Measurements from ENCODE around the gene SLC27A2. TPM values are rescaled to one million over a fixed set of nuclear protein-coding genes. Genes with fewer than 3 reads are reported as not detected.

The SLC27A2 gene
- total and polyA plus RNA-seq, 4 donors, result 80.2 to 504 (median 216) TPM

DNA sequence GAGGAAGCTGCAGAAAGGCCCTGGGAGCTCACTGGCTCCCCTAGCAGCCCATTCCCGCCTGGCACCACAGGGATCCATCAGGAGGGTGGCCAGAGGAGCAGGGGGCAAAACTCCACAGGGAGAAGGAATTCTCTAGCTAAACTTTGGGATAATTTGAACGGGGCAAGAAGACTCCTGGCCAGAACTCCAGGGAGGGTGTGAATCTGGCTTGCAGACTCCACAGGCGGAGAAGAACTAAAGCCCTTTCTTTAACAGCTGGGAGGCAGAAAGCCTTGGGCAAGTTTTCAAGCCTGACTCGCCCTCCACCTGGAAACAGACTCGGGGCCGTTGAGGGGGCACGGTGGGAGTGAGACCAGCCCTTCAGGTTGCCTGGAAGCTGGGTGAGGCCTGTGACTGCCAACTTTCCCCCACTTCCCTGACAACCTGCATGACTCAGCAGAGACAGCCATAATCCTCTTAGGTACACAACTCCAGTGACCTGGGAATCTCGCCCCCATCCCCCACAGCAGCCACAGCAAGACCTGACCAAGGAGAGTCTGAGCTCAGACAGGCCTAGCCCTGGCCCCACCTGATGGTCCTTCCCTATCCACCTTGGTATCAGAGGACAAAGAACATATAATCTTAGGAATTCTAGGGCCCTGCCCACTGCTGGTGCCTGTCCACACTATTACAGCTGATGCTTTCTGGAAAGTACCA lies 28.6 kb downstream of the SLC27A2 start:
- TF ChIP-seq FOXA2 (IDR thresholded peaks at IDR 0.05) (no peak), TAF1 (conservative IDR thresholded peaks at IDR 0.05) (no peak), EGR1 (IDR thresholded peaks at IDR 0.05; ENCODE audit: low read depth in 2 of 2) (no peak), GABPA (IDR thresholded peaks at IDR 0.05 in 1 of 2, conservative IDR thresholded peaks at IDR 0.05 in 1 of 2) (no peak), JUND (IDR thresholded peaks at IDR 0.05) (no peak), RAD21 (IDR thresholded peaks at IDR 0.05) (no peak), FOXA1 (IDR thresholded peaks at IDR 0.05) (no peak), NR2F2 (IDR thresholded peaks at IDR 0.05) (no peak), RXRA (IDR thresholded peaks at IDR 0.05) (no peak), SP1 (IDR thresholded peaks at IDR 0.05) (no peak), REST (IDR thresholded peaks at IDR 0.05) (no peak), HNF4A (conservative IDR thresholded peaks at IDR 0.05) (no peak), HNF4G (IDR thresholded peaks at IDR 0.05) (no peak), YY1 (IDR thresholded peaks at IDR 0.05) (no peak), ZBTB33 (IDR thresholded peaks at IDR 0.05) (no peak), MAX (IDR thresholded peaks at IDR 0.05) (no peak)
- TF ChIP-seq, protein P1, sequence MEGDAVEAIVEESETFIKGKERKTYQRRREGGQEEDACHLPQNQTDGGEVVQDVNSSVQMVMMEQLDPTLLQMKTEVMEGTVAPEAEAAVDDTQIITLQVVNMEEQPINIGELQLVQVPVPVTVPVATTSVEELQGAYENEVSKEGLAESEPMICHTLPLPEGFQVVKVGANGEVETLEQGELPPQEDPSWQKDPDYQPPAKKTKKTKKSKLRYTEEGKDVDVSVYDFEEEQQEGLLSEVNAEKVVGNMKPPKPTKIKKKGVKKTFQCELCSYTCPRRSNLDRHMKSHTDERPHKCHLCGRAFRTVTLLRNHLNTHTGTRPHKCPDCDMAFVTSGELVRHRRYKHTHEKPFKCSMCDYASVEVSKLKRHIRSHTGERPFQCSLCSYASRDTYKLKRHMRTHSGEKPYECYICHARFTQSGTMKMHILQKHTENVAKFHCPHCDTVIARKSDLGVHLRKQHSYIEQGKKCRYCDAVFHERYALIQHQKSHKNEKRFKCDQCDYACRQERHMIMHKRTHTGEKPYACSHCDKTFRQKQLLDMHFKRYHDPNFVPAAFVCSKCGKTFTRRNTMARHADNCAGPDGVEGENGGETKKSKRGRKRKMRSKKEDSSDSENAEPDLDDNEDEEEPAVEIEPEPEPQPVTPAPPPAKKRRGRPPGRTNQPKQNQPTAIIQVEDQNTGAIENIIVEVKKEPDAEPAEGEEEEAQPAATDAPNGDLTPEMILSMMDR (IDR thresholded peaks at IDR 0.05; ENCODE audit: low read depth, low read length, missing input control), result no peak
- TF ChIP-seq, protein P2, sequence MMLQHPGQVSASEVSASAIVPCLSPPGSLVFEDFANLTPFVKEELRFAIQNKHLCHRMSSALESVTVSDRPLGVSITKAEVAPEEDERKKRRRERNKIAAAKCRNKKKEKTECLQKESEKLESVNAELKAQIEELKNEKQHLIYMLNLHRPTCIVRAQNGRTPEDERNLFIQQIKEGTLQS (IDR thresholded peaks at IDR 0.05), result no peak
- Histone ChIP-seq H3K4me1 (ENCODE audit: control insufficient read depth in 4 of 4, insufficient read depth in 4 of 4, low read length in 3 of 4) (peaks cover 0 to 9% (median 0%) of the 10 kb centered on the region in 4 donors), H3K9ac (ENCODE audit: low read depth in 1 of 2, low read length in 2 of 2) (no peak overlapping the region), H3K9me3 (ENCODE audit: control insufficient read depth in 4 of 4, low read length in 3 of 4) (no peaks in the 10 kb centered on the region), H3K36me3 (ENCODE audit: control insufficient read depth in 4 of 4, insufficient read depth in 3 of 4, low read depth in 1 of 4, low read length in 3 of 4) (peaks cover 12 to 50% (median 41%) of the 10 kb centered on the region in 4 donors), H3K27ac (ENCODE audit: low read depth in 1 of 2, low read length in 2 of 2) (no peak overlapping the region), H3K27me3 (ENCODE audit: control insufficient read depth in 4 of 4, insufficient read depth in 4 of 4, low read length in 3 of 4) (no peaks in the 10 kb centered on the region), H3K4me3 (ENCODE audit: low read depth in 1 of 3, low read length in 3 of 3) (no peak overlapping the region)
- no peak for DNase-seq (ENCODE audit: low spot score)
- 81% methylated on average over 8 of the region's 8 CpGs for WGBS
